ENCODE data around the gene CTNND2.

CTNND2 gene

DNA sequence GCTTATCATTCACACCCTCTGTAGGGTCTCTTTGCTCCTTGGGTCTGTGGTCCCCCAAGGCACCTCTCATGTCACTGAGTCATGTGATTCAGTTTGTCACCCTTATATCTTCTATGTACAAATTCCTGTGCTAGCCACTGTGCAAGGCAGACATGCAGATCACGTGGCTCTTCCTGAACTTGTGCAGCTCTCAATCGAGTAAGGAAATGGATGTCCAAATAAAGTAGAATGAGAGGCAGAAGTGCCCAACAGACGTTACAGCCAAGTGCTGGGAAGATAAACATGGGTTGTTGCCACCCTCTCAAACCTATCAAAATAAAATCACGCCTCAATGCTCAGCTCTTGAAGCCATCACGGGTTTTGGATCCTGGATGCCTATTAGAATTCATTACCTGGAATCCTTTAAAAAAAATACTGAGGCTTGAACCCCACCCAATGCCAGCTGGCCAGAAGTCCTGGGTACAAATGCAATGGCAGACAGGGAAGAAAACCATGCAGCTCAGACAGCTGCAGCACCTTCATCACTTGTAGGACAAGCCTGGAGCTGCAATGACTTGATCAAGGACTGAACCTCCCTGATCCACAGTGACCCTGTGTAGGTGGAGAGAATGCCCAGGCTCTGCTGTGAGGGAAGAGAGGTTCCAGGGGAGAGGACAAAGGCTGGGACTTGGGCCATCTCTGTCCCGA is 914.5 kb downstream of the CTNND2 start:
- no peak overlapping the region for H3K4me3 ChIP-seq (ENCODE audit: low read depth in 1 of 2, low read length in 2 of 2)
- H3K4me1 ChIP-seq (ENCODE audit: control insufficient read depth in 1 of 2, insufficient read depth in 2 of 2, low read length in 2 of 2): no peaks in the 10 kb centered on the region
- peaks cover 0 to 8% of the 10 kb centered on the region in 2 donors for H3K27me3 ChIP-seq (ENCODE audit: control insufficient read depth in 1 of 2, insufficient read depth in 2 of 2, low read length in 2 of 2)
- no peak overlapping the region for H3K27ac ChIP-seq (ENCODE audit: low read depth, low read length)
- no peaks in the 10 kb centered on the region for H3K9me3 ChIP-seq (ENCODE audit: control insufficient read depth in 1 of 2, low read length in 2 of 2)
- H3K9ac ChIP-seq (ENCODE audit: low read depth in 1 of 2, low read length in 2 of 2): no peak overlapping the region
- no peaks in the 10 kb centered on the region for H3K36me3 ChIP-seq (ENCODE audit: control insufficient read depth in 1 of 2, insufficient read depth in 2 of 2, low read length in 2 of 2)

DNA sequence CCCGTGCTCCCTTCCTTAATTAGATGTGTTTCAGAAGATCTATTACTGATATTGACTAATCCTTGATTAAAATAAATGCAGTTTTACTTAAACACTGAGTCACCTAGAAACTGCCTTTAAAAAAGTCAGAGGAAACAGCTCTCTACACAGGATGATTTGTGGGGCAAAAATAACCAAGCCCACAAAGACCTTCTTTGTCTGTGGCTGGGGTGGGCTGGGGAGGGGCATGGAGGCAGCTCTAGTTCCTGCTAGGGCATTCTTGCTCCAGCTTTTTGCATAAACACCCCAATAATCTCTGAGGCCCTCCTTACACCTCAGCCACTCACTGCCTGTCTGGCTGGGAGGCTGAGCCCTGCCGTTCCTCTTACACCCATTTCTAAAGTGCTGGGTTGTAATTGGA is 915.6 kb downstream of the CTNND2 start:
- H3K36me3 ChIP-seq (ENCODE audit: control insufficient read depth in 1 of 2, insufficient read depth in 2 of 2, low read length in 2 of 2): no peaks in the 10 kb centered on the region
- no peak overlapping the region for H3K4me3 ChIP-seq (ENCODE audit: low read depth in 1 of 2, low read length in 2 of 2)
- no peak overlapping the region for H3K9ac ChIP-seq (ENCODE audit: low read depth in 1 of 2, low read length in 2 of 2)
- no peak overlapping the region for H3K27ac ChIP-seq (ENCODE audit: low read depth, low read length)
- H3K27me3 ChIP-seq (ENCODE audit: control insufficient read depth in 1 of 2, insufficient read depth in 2 of 2, low read length in 2 of 2): peaks cover 0 to 8% of the 10 kb centered on the region in 2 donors
- H3K9me3 ChIP-seq (ENCODE audit: control insufficient read depth in 1 of 2, low read length in 2 of 2): no peaks in the 10 kb centered on the region
- H3K4me1 ChIP-seq (ENCODE audit: control insufficient read depth in 1 of 2, insufficient read depth in 2 of 2, low read length in 2 of 2): no peaks in the 10 kb centered on the region

DNA sequence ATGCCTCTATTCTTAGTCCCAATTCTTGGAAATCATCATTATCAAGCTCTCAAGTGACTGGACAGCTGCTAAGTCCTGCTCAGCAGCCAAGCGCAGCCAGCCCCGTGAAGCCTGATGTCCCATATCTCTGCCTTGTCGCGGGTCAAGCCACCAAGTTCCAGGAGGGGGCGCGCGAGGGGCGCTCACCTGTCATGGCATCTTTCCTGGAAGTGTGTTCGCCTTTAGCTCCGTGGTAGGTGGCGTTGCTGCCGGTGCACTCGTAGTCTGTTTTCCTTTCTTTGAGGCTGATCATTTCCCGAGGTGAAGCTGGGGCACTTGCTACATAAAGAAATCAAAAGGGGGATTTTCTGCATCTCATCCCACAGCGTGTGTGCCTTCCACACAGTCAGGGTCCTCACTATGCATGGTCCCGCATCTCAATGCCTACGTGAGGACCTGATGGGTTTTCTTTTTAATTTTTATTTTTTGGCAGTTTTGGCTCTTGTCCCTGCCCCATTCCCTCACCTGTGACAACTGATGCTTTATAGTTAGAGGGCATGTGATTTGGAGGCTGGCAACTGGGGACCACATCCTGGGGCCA is 916.2 kb downstream of the CTNND2 start:
- Histone ChIP-seq H3K9ac (ENCODE audit: low read depth in 1 of 2, low read length in 2 of 2) (no peak overlapping the region), H3K4me3 (ENCODE audit: low read depth in 1 of 2, low read length in 2 of 2) (no peak overlapping the region), H3K36me3 (ENCODE audit: control insufficient read depth in 1 of 2, insufficient read depth in 2 of 2, low read length in 2 of 2) (no peaks in the 10 kb centered on the region), H3K9me3 (ENCODE audit: control insufficient read depth in 1 of 2, low read length in 2 of 2) (no peaks in the 10 kb centered on the region), H3K4me1 (ENCODE audit: control insufficient read depth in 1 of 2, insufficient read depth in 2 of 2, low read length in 2 of 2) (no peaks in the 10 kb centered on the region), H3K27me3 (ENCODE audit: control insufficient read depth in 1 of 2, insufficient read depth in 2 of 2, low read length in 2 of 2) (peaks cover 0 to 8% of the 10 kb centered on the region in 2 donors), H3K27ac (ENCODE audit: low read depth, low read length) (no peak overlapping the region)

DNA sequence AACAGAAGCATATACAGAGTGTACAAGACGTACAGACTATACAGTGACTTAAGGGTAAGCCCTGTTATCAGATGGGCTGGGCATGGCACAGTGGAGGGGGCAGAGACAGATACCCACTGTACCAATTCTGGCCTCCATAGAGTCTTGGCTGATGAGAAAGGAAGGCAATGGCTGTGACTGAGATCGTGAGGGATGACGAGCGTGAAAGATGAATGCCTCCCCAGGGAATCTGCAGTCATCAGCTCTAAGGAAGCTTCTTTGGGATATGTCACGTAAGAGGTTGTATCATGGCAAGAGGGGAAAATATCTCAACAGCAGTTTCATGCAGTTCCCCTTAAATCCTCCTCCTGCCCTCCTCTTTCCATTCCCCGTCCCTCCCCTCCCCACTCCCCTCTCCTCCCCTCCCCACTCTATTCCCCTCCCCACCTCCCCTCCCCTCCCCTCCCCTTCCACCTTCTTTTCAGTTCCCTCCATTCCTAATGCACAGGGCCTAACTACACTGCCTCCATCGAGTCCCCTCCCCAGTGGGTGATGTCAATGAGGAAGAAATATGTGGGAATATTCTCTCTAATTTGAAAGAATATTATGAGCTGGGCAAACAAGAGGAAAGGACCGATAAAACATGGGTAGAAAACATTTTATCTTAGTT is 916.8 kb downstream of the CTNND2 start:
- Histone ChIP-seq H3K9me3 (ENCODE audit: control insufficient read depth in 1 of 2, low read length in 2 of 2) (no peaks in the 10 kb centered on the region), H3K9ac (ENCODE audit: low read depth in 1 of 2, low read length in 2 of 2) (no peak overlapping the region), H3K4me3 (ENCODE audit: low read depth in 1 of 2, low read length in 2 of 2) (no peak overlapping the region), H3K4me1 (ENCODE audit: control insufficient read depth in 1 of 2, insufficient read depth in 2 of 2, low read length in 2 of 2) (no peaks in the 10 kb centered on the region), H3K36me3 (ENCODE audit: control insufficient read depth in 1 of 2, insufficient read depth in 2 of 2, low read length in 2 of 2) (no peaks in the 10 kb centered on the region), H3K27ac (ENCODE audit: low read depth, low read length) (no peak overlapping the region), H3K27me3 (ENCODE audit: control insufficient read depth in 1 of 2, insufficient read depth in 2 of 2, low read length in 2 of 2) (peaks cover 0 to 8% of the 10 kb centered on the region in 2 donors)

DNA sequence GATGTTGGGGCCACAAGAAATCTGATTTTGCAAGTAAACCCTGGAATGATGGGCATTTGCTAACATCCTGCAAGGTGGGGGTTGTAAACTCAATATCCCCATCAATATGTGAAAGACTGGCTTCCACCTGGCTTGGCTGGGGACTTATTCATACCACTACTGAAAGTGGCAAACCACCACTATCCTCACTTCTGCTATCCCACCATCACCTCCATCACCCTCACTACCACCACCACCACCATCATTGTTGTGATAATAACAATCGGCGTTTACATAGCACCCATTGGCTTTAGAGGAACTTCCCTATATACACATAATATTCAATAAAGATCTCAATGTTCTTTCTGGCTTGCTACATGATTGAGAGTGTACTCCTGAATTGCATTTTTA is 918.5 kb downstream of the CTNND2 start:
- no peaks in the 10 kb centered on the region for H3K9me3 ChIP-seq (ENCODE audit: control insufficient read depth in 1 of 2, low read length in 2 of 2)
- no peaks in the 10 kb centered on the region for H3K4me1 ChIP-seq (ENCODE audit: control insufficient read depth in 1 of 2, insufficient read depth in 2 of 2, low read length in 2 of 2)
- H3K36me3 ChIP-seq (ENCODE audit: control insufficient read depth in 1 of 2, insufficient read depth in 2 of 2, low read length in 2 of 2): no peaks in the 10 kb centered on the region
- no peak overlapping the region for H3K4me3 ChIP-seq (ENCODE audit: low read depth in 1 of 2, low read length in 2 of 2)
- H3K27ac ChIP-seq (ENCODE audit: low read depth, low read length): no peak overlapping the region
- no peak overlapping the region for H3K9ac ChIP-seq (ENCODE audit: low read depth in 1 of 2, low read length in 2 of 2)
- peaks cover 0 to 8% of the 10 kb centered on the region in 2 donors for H3K27me3 ChIP-seq (ENCODE audit: control insufficient read depth in 1 of 2, insufficient read depth in 2 of 2, low read length in 2 of 2)

DNA sequence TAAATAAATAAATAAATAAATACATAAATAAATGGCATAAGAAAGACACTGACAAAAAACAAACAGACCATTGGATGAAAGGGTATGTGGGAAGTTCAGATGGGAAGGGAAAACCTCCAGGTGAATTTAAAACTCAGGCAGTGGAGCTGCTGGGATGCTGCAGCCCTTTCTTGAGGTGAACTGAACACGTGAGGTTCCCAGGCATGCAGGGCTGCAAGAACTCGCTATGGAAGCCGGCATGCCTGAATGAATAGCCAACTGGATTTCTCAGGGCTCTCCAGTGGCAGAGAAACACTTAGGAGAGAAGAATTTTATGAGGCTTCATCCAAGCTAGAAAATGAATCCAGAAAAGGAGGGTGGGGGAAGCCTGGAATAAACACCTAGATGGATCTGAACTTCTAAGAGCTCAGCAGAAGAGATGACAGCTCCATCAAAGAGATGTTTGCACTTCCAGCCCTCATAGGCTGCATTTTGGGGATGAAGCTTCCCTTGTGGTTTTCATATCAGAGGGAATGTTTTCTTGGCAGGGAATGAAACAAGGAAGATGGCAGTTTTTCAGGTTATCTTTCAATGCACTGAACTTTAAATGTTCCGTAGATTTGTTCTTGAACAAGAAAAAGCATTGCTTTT is 919.0 kb downstream of the CTNND2 start:
- H3K4me1 ChIP-seq (ENCODE audit: control insufficient read depth in 1 of 2, insufficient read depth in 2 of 2, low read length in 2 of 2): no peaks in the 10 kb centered on the region
- no peaks in the 10 kb centered on the region for H3K36me3 ChIP-seq (ENCODE audit: control insufficient read depth in 1 of 2, insufficient read depth in 2 of 2, low read length in 2 of 2)
- H3K9ac ChIP-seq (ENCODE audit: low read depth in 1 of 2, low read length in 2 of 2): no peak overlapping the region
- H3K27me3 ChIP-seq (ENCODE audit: control insufficient read depth in 1 of 2, insufficient read depth in 2 of 2, low read length in 2 of 2): peaks cover 0 to 8% of the 10 kb centered on the region in 2 donors
- no peak overlapping the region for H3K4me3 ChIP-seq (ENCODE audit: low read depth in 1 of 2, low read length in 2 of 2)
- no peaks in the 10 kb centered on the region for H3K9me3 ChIP-seq (ENCODE audit: control insufficient read depth in 1 of 2, low read length in 2 of 2)
- H3K27ac ChIP-seq (ENCODE audit: low read depth, low read length): no peak overlapping the region

DNA sequence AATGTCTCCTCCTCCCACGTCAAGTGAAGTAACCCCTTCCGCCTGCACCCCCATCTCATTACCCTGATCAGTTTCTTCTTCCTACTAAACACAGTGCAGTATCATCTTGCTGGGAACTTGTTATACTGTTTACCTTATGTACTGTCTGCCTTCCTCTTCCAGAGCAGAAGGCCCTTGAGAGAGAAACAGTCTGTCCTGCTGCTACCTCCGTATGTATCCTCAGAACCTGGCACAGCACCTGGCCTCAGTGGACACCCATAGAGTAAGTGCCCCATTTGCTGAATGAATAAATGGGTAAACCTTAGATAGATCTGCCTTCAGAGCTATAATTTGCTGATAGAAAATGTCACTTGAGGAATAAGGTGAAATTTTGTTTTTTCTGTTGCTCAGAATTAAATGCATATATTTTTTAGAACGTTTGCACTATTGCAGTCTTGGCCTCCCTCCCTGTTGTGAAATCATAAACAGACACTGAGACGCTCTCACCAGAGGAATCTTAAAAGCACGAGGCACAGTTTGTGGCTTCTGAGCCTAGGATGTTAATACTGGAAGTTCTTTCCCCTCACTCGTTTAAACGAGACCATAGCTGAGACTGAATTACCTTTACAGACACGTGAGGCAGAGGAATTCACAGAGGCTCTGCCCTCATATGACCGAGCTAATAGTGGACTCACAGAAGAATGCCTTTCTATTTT is 920.1 kb downstream of the CTNND2 start:
- no peak overlapping the region for H3K27ac ChIP-seq (ENCODE audit: low read depth, low read length)
- H3K4me1 ChIP-seq (ENCODE audit: control insufficient read depth in 1 of 2, insufficient read depth in 2 of 2, low read length in 2 of 2): no peaks in the 10 kb centered on the region
- no peak overlapping the region for H3K9ac ChIP-seq (ENCODE audit: low read depth in 1 of 2, low read length in 2 of 2)
- H3K4me3 ChIP-seq (ENCODE audit: low read depth in 1 of 2, low read length in 2 of 2): no peak overlapping the region
- peaks cover 0 to 8% of the 10 kb centered on the region in 2 donors for H3K27me3 ChIP-seq (ENCODE audit: control insufficient read depth in 1 of 2, insufficient read depth in 2 of 2, low read length in 2 of 2)
- H3K9me3 ChIP-seq (ENCODE audit: control insufficient read depth in 1 of 2, low read length in 2 of 2): no peaks in the 10 kb centered on the region
- H3K36me3 ChIP-seq (ENCODE audit: control insufficient read depth in 1 of 2, insufficient read depth in 2 of 2, low read length in 2 of 2): no peaks in the 10 kb centered on the region

DNA sequence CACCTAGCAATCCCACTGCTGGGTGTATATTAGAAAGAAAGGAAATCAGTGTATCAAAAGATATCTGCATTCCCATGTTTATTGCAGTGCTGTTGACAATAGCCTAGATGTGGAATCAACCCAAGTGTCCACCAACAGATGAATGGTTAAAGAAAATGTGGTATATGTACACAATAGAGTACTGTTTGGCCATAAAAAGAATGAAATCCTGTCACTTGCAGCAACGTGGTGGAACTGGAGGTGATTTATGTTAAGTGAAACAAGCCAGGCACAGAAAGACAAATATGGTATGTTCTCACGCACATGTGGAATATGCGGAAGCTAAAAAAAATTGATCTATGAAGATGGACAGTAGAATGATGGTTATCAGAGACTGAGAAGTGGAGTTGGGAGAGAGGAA is 921.6 kb downstream of the CTNND2 start:
- Histone ChIP-seq H3K4me3 (ENCODE audit: low read depth in 1 of 2, low read length in 2 of 2) (no peak overlapping the region), H3K36me3 (ENCODE audit: control insufficient read depth in 1 of 2, insufficient read depth in 2 of 2, low read length in 2 of 2) (no peaks in the 10 kb centered on the region), H3K4me1 (ENCODE audit: control insufficient read depth in 1 of 2, insufficient read depth in 2 of 2, low read length in 2 of 2) (no peaks in the 10 kb centered on the region), H3K9ac (ENCODE audit: low read depth in 1 of 2, low read length in 2 of 2) (no peak overlapping the region), H3K27ac (ENCODE audit: low read depth, low read length) (no peak overlapping the region), H3K9me3 (ENCODE audit: control insufficient read depth in 1 of 2, low read length in 2 of 2) (no peaks in the 10 kb centered on the region), H3K27me3 (ENCODE audit: control insufficient read depth in 1 of 2, insufficient read depth in 2 of 2, low read length in 2 of 2) (peaks cover 0 to 8% of the 10 kb centered on the region in 2 donors)

DNA sequence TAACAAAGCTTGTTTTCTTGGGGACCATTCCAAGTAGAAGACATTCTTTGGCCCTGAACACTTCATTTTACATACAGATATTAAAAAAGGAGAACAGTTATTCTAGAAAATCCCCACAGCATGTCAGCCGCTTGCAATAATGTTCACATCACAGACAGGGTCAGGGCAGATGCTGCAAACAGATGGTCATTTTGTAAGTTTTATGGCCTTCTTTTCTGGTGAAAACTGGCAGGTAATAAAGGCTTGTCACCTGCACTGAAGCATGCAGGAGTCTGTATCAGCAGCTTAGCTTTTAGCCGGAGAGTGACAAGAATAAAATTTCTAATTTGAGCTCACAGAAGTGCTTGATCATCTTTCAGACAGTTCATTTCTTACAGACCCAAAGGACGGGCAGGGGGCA is 922.3 kb downstream of the CTNND2 start:
- Histone ChIP-seq H3K36me3 (ENCODE audit: control insufficient read depth in 1 of 2, insufficient read depth in 2 of 2, low read length in 2 of 2) (no peaks in the 10 kb centered on the region), H3K4me1 (ENCODE audit: control insufficient read depth in 1 of 2, insufficient read depth in 2 of 2, low read length in 2 of 2) (no peaks in the 10 kb centered on the region), H3K27ac (ENCODE audit: low read depth, low read length) (no peak overlapping the region), H3K4me3 (ENCODE audit: low read depth in 1 of 2, low read length in 2 of 2) (no peak overlapping the region), H3K9me3 (ENCODE audit: control insufficient read depth in 1 of 2, low read length in 2 of 2) (no peaks in the 10 kb centered on the region), H3K9ac (ENCODE audit: low read depth in 1 of 2, low read length in 2 of 2) (no peak overlapping the region), H3K27me3 (ENCODE audit: control insufficient read depth in 1 of 2, insufficient read depth in 2 of 2, low read length in 2 of 2) (peaks cover 0 to 3% of the 10 kb centered on the region in 2 donors)

DNA sequence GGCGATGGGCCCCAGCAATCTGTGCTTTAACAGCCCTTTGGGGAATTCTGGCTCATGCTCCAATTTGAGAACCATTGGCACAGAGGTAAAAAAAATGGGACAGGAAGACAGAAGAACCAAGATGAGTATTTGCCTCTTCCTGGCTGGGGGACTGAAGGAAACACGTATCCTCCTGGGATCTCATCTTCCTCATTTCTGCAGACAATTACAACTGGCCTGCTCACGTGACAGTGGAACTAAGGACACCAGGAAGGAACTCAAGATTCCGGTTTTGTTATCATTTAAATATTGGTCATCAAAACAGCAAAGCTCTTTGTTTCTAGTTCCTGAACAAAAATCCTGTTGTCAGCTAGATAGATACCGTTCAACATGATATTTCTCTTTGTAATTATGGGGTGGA is 927.2 kb downstream of the CTNND2 start:
- no peak overlapping the region for H3K4me3 ChIP-seq (ENCODE audit: low read depth in 1 of 2, low read length in 2 of 2)
- no peaks in the 10 kb centered on the region for H3K4me1 ChIP-seq (ENCODE audit: control insufficient read depth in 1 of 2, insufficient read depth in 2 of 2, low read length in 2 of 2)
- H3K27ac ChIP-seq (ENCODE audit: low read depth, low read length): no peak overlapping the region
- no peaks in the 10 kb centered on the region for H3K36me3 ChIP-seq (ENCODE audit: control insufficient read depth in 1 of 2, insufficient read depth in 2 of 2, low read length in 2 of 2)
- H3K27me3 ChIP-seq (ENCODE audit: control insufficient read depth in 1 of 2, insufficient read depth in 2 of 2, low read length in 2 of 2): no peaks in the 10 kb centered on the region
- H3K9ac ChIP-seq (ENCODE audit: low read depth in 1 of 2, low read length in 2 of 2): no peak overlapping the region
- H3K9me3 ChIP-seq (ENCODE audit: control insufficient read depth in 1 of 2, low read length in 2 of 2): no peaks in the 10 kb centered on the region

Measured in duodenal mucosa (tissue), 2 donors.